MM.1S (cell line): ENCODE data around the gene POM121C.
"Not testable (repeated sequence)": the region's sequence is repeated elsewhere in the genome, so short reads cannot be mapped to it uniquely, and the experiment has no call there.

Experiments used
- DNase-seq: peaks from one replicate; pipeline ENCODE4 v3.0.0-alpha.2; 2015
- H2AFZ ChIP-seq: fragments of 300-600 bp; sonication (generic); 2 replicates; pipeline ENCODE4 v1.6.0; 2016; ENCODE audit warnings: antibody characterized with exemption, low read length
- H3F3A ChIP-seq: fragments of 300-600 bp; sonication (generic); 2 replicates; pipeline ENCODE4 v1.6.1; 2016; ENCODE audit warnings: mild to moderate bottlenecking, antibody characterized with exemption, low read length, moderate library complexity, mixed read lengths; ENCODE audit not compliant: insufficient read depth
- H3K27ac ChIP-seq: fragments of 300-600 bp; sonication (generic); 2 replicates; pipeline ENCODE4 v1.5.1; 2016; ENCODE audit warnings: mild to moderate bottlenecking, low read length
- H3K27me3 ChIP-seq: fragments of 300-600 bp; sonication (generic); replicated peaks from 2 replicates; pipeline ENCODE4 v1.6.0; 2016; ENCODE audit warnings: low read length; ENCODE audit not compliant: insufficient read depth
- H3K36me3 ChIP-seq: fragments of 300-600 bp; sonication (generic); replicated peaks from 2 replicates; pipeline ENCODE4 v1.6.1; 2016; ENCODE audit warnings: mild to moderate bottlenecking, low read length, mixed read lengths; ENCODE audit not compliant: insufficient read depth
- H3K4me1 ChIP-seq: fragments of 300-600 bp; sonication (generic); 2 replicates; pipeline ENCODE4 v1.6.1; 2016; ENCODE audit warnings: low read length, mixed read lengths
- H3K4me2 ChIP-seq: fragments of 300-600 bp; sonication (generic); 2 replicates; pipeline ENCODE4 v1.6.0; 2016; ENCODE audit warnings: low read depth, low read length
- H3K4me3 ChIP-seq: fragments of 300-600 bp; sonication (generic); 2 replicates; pipeline ENCODE4 v1.5.1; 2016; ENCODE audit warnings: low read length, mixed read lengths
- H3K79me2 ChIP-seq: fragments of 300-600 bp; sonication (generic); 2 replicates; pipeline ENCODE4 v1.6.1; 2016; ENCODE audit warnings: mixed run types, low read length, mixed read lengths
- H3K9ac ChIP-seq: fragments of 300-600 bp; sonication (generic); 2 replicates; pipeline ENCODE4 v1.6.1; 2016; ENCODE audit warnings: low read length, mixed read lengths
- H3K9me2 ChIP-seq: fragments of 300-600 bp; sonication (generic); replicated peaks from 2 replicates; pipeline ENCODE4 v1.6.1; 2016; ENCODE audit warnings: mild to moderate bottlenecking, low read length, mixed read lengths; ENCODE audit not compliant: insufficient read depth
- H3K9me3 ChIP-seq: fragments of 300-600 bp; sonication (generic); replicated peaks from 2 replicates; pipeline ENCODE4 v1.6.1; 2016; ENCODE audit warnings: mild to moderate bottlenecking, low read length, mixed read lengths; ENCODE audit not compliant: insufficient read depth
- H4K20me1 ChIP-seq: fragments of 300-600 bp; sonication (generic); 2 replicates; pipeline ENCODE4 v1.6.1; 2016; ENCODE audit warnings: mild to moderate bottlenecking, low read length, moderate library complexity, mixed read lengths; ENCODE audit not compliant: insufficient read depth
- EZH2 ChIP-seq: fragments of 300-600 bp; sonication (generic); optimal IDR thresholded peaks from 2 replicates; pipeline ENCODE3; 2017; ENCODE audit warnings: low read depth, mild to moderate bottlenecking, antibody characterized with exemption, low read length, mixed read lengths
- EZH2phosphoT487 ChIP-seq: fragments of 300-600 bp; sonication (generic); IDR thresholded peaks from 2 replicates; pipeline ENCODE4 v1.6.1; 2018; ENCODE audit warnings: antibody characterized with exemption, low read length
- TF ChIP-seq, protein P1 (sequence below): fragments of 300-600 bp; sonication (generic); IDR thresholded peaks from 2 replicates; pipeline ENCODE4 v1.5.1; 2016; ENCODE audit warnings: antibody characterized with exemption, low read length, mixed read lengths

Gene POM121C

DNA sequence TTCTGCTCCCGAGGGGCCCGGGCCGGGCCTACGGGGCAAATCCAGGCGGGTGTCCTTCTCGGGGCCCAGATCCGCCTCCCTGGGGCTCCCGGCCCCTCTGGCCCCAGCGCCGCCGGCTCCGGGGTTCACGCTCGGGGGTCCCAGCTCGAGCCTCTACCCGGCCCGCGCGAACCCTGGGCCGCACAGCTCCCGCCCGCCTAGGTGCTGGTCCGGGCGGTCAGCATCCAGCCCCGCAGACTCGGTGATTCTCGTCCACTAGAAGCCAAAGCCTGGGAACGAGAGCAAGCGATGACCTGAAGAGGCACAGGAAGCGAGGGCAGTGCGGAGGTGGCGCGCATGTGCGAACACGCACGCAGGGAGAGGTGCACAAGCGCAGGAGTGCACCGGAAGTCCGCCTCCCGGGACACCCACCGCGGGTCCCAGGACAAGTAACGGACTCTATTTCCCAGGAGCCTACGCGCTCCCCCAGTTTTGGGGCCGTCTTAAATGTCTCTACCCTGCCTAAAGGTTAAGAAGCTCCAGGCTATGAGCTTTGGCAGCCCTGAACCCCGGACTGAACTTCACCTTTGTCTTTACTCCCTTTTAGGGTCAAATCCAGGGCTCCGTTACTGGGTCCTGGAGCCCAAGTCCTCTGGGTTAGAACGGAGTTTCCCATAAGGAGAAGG lies at the start of gene POM121C:
Gene POM121C (minus strand): TSS at position 321 of the 665 bp plus-strand sequence. CDS start 44,803 bp downstream, outside the sequence.
- H3K4me1 ChIP-seq, H3K27ac ChIP-seq: not testable (repeated sequence)

DNA sequence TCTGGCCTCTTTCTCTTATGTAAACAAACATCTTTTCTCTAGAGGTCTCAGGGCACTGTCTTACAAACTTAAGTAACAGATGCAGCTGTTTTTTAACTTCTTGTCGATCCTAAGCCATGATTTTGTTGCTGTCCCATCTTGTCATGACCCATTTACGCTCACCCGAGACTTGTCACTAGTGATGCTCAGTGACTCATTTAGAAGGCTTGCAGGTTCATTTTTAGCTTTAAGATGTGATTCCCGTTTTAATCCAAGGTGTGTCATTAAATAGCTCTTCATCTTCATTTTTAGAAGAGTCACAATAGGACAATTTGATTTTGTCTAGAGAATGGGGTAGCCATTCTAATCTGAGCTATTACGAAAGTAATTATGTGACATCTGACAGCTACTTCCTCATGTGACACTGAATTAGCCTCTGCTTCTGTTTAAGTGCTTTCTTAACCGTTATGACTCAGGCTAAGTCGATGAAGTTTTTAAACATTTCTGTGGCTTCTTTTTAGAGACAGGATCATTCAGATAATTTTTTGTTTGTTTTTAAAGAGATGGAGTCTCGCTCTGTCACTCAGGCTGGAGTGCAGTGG lies 48.7 kb upstream of the POM121C start:
- no peak overlapping the region for H3K9ac ChIP-seq
- no peak overlapping the region for H2AFZ ChIP-seq
- H4K20me1 ChIP-seq, result no peaks in the 10 kb centered on the region
- H3K9me2 ChIP-seq, result no peaks in the 10 kb centered on the region
- TF ChIP-seq, protein P1, sequence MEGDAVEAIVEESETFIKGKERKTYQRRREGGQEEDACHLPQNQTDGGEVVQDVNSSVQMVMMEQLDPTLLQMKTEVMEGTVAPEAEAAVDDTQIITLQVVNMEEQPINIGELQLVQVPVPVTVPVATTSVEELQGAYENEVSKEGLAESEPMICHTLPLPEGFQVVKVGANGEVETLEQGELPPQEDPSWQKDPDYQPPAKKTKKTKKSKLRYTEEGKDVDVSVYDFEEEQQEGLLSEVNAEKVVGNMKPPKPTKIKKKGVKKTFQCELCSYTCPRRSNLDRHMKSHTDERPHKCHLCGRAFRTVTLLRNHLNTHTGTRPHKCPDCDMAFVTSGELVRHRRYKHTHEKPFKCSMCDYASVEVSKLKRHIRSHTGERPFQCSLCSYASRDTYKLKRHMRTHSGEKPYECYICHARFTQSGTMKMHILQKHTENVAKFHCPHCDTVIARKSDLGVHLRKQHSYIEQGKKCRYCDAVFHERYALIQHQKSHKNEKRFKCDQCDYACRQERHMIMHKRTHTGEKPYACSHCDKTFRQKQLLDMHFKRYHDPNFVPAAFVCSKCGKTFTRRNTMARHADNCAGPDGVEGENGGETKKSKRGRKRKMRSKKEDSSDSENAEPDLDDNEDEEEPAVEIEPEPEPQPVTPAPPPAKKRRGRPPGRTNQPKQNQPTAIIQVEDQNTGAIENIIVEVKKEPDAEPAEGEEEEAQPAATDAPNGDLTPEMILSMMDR, result no peak
- TF ChIP-seq EZH2 (no peak), EZH2phosphoT487 (no peak)
- H3K27ac ChIP-seq, result no peak overlapping the region
- H3K4me1 ChIP-seq, result no peaks in the 10 kb centered on the region
- no peak overlapping the region for H3K4me2 ChIP-seq
- H3K4me3 ChIP-seq, result no peak overlapping the region
- no peak for DNase-seq
- H3K27me3 ChIP-seq, result no peaks in the 10 kb centered on the region
- no peaks in the 10 kb centered on the region for H3K36me3 ChIP-seq
- no peaks in the 10 kb centered on the region for H3K9me3 ChIP-seq
- no peaks in the 10 kb centered on the region for H3K79me2 ChIP-seq
- H3F3A ChIP-seq, result no peaks in the 10 kb centered on the region

More for the DNA sequence above, at the start of gene POM121C:
- H2AFZ ChIP-seq, result peak within 1 kb of the TSS; percentile 70; the same call in 1 of the 2 replicates
- DNase-seq, result peak; percentile 91
- H3K79me2 ChIP-seq, result peaks cover 12% of the 10 kb centered on the region; the same call in 1 of the 2 replicates
- H3F3A ChIP-seq, H3K27me3 ChIP-seq, H3K9me2 ChIP-seq, H3K9me3 ChIP-seq, H3K36me3 ChIP-seq, H4K20me1 ChIP-seq: not testable (repeated sequence)
- H3K9ac ChIP-seq, result peak within 1 kb of the TSS; percentile 79; the same call in 1 of the 2 replicates
- peak within 1 kb of the TSS; percentile 52; the same call in 1 of the 2 replicates for H3K4me2 ChIP-seq
- peak within 1 kb of the TSS; percentile 91 for H3K4me3 ChIP-seq

DNA sequence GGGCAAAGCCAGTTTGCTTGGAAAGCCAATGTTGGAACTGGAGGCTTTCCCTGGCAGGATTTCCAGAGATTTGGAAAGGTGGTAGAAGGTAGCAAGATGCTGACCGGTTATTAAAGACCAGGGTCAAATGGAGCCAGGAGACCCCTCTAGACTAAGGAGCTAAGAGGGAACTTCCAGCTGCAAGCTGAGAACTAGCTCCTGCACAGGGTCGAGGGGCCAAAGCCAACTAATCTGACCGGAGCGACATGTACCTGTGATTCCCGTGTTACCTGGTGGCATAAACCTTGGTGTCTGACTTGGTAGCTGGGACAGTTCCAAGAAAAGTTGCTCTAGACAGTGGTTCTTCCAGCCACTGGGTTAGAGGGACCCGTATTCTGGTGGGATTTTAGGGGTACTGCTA lies 47.8 kb upstream of the POM121C start:
- Histone ChIP-seq H3K4me1 (no peaks in the 10 kb centered on the region), H4K20me1 (no peaks in the 10 kb centered on the region), H3F3A (no peaks in the 10 kb centered on the region), H3K9ac (no peak overlapping the region), H3K27me3 (no peaks in the 10 kb centered on the region), H3K27ac (no peak overlapping the region), H3K4me3 (no peak overlapping the region), H3K4me2 (no peak overlapping the region), H3K79me2 (no peaks in the 10 kb centered on the region), H3K36me3 (no peaks in the 10 kb centered on the region), H3K9me2 (no peaks in the 10 kb centered on the region), H3K9me3 (no peaks in the 10 kb centered on the region), H2AFZ (no peak overlapping the region)
- no peak for DNase-seq
- TF ChIP-seq EZH2phosphoT487, result no peak
- TF ChIP-seq, protein P1, result no peak
- no peak for TF ChIP-seq EZH2

DNA sequence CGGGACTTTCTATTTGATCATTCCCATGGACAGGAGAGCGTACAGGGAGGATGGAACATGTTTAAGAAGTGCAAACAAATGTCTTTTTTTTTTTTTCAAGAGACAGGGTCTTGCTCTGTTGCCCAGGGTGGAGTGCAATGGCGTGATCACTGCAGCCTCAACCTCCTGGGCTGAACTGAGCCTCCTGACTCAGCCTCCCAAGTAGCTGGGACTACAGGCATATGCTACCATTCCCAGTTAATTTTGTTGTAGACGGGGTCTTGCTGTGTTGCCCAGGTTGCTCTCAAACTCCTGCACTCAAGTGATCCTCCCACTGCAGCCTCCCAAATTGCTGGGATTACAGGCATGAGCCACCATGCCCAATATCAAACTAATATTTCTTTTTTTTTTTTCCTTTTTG lies 46.5 kb upstream of the POM121C start:
- no peaks in the 10 kb centered on the region for H4K20me1 ChIP-seq
- no peak overlapping the region for H3K9ac ChIP-seq
- no peaks in the 10 kb centered on the region for H3K9me2 ChIP-seq
- H3F3A ChIP-seq, result peaks cover 6% of the 10 kb centered on the region; the same call in 1 of the 2 replicates
- H3K4me2 ChIP-seq, result no peak overlapping the region
- no peak for DNase-seq
- no peak overlapping the region for H2AFZ ChIP-seq
- no peaks in the 10 kb centered on the region for H3K27me3 ChIP-seq
- no peak overlapping the region for H3K4me3 ChIP-seq
- no peaks in the 10 kb centered on the region for H3K4me1 ChIP-seq
- H3K9me3 ChIP-seq, result no peaks in the 10 kb centered on the region
- TF ChIP-seq EZH2 (no peak), EZH2phosphoT487 (no peak)
- TF ChIP-seq, protein P1, result no peak
- H3K36me3 ChIP-seq, result no peaks in the 10 kb centered on the region
- peaks cover 2% of the 10 kb centered on the region for H3K79me2 ChIP-seq
- H3K27ac ChIP-seq, result no peak overlapping the region
